Panc1 (cell line): Measurements from ENCODE around the gene PIK3AP1. TPM values are rescaled to one million over a fixed set of nuclear protein-coding genes. Genes with fewer than 3 reads are reported as not detected.

ENCODE experiments used
- ATAC-seq: fragments of 200-7000 bp; cut with Tn5 transposase; 2 replicates; pipeline ENCODE4 v1.9.1; 2020; ENCODE audit warnings: mild to moderate bottlenecking, moderate library complexity
- BruUV-seq: library from RNA; stranded (reverse); fragments of 400-500 nt; replicated peaks from 2 replicates; lab custom pipeline; 2021; lab: Mats Ljungman, UMichigan
- CTCF ChIA-PET: fragments of 300-600 bp; sonication (Branson Sonifier 250); formaldehyde crosslinking; loops from one replicate; lab custom pipeline; 2022; ENCODE audit warnings: antibody characterized with exemption; lab: Charles Lee
- POLR2A ChIA-PET: fragments of 300-600 bp; sonication (Branson Sonifier 250); formaldehyde crosslinking; loops from one replicate; lab custom pipeline; 2022; ENCODE audit warnings: antibody characterized with exemption; lab: Charles Lee
- DNase-seq: peaks from one replicate; pipeline ENCODE4 v3.0.0-alpha.2; 2010; ENCODE audit warnings: low read depth, low spot score
- H3K27ac ChIP-seq: 2 replicates; pipeline ENCODE4 v1.5.1; 2011; ENCODE audit warnings: mild to moderate bottlenecking, low read length, inconsistent platforms
- H3K27me3 ChIP-seq: fragments of 200-500 bp; sonication (Bioruptor generic); 2 replicates; pipeline ENCODE4 v1.6.0; 2014; ENCODE audit warnings: low read length, inconsistent platforms; ENCODE audit not compliant: control insufficient read depth, insufficient read depth
- H3K36me3 ChIP-seq: fragments of 200-500 bp; sonication (Bioruptor generic); 2 replicates; pipeline ENCODE4 v1.5.1; 2014; ENCODE audit warnings: inconsistent platforms, mild to moderate bottlenecking, low read length, moderate library complexity; ENCODE audit not compliant: control insufficient read depth, insufficient read depth
- H3K4me1 ChIP-seq: 2 replicates; pipeline ENCODE4 v1.5.1; 2011; ENCODE audit warnings: inconsistent platforms, mild to moderate bottlenecking, low read length, moderate library complexity; ENCODE audit not compliant: control insufficient read depth, insufficient read depth
- H3K4me3 ChIP-seq, 2 experiments: 2 replicates each; pipeline ENCODE4 v1.5.1; 2011 to 2012; ENCODE audit warnings: low read depth in 2 of 2, low read length in 2 of 2, mild to moderate bottlenecking in 2 of 2, inconsistent platforms in 1 of 2, moderate library complexity in 1 of 2
- H3K9me3 ChIP-seq: fragments of 200-500 bp; sonication (Bioruptor generic); 2 replicates; pipeline ENCODE4 v1.5.1; 2014; ENCODE audit warnings: low read depth, mild to moderate bottlenecking, inconsistent platforms, low read length, moderate library complexity; ENCODE audit not compliant: control insufficient read depth, insufficient read depth
- POLR2AphosphoS5 ChIP-seq: IDR thresholded peaks from 2 replicates; pipeline ENCODE4 v1.6.1; 2012; ENCODE audit warnings: mild to moderate bottlenecking, low read depth, low read length, moderate library complexity
- SIN3A ChIP-seq: IDR thresholded peaks from 2 replicates; pipeline ENCODE4 v1.6.1; 2012; ENCODE audit warnings: low read depth, mild to moderate bottlenecking, low read length, moderate library complexity, borderline replicate concordance; ENCODE audit not compliant: insufficient read depth
- TCF7L2 ChIP-seq: IDR thresholded peaks from 2 replicates; pipeline ENCODE4 v1.6.1; 2011; ENCODE audit warnings: mild to moderate bottlenecking, low read depth, low read length, inconsistent platforms
- in situ Hi-C: cut with HindIII; loops from 2 replicates; pipeline ENCODE4 v1.10.0; 2016; ENCODE audit warnings: low sequenced_read_pairs, low pct_unique_long_range_greater_than_20kb
- intact Hi-C: fragments of 100-400 bp; cut with micrococcal nuclease; formaldehyde crosslinking; loops from one replicate; pipeline ENCODE4 v1.10.0; 2022; ENCODE audit not compliant: unreplicated experiment
- total RNA-seq: library from RNA; stranded (reverse); gene quantifications from one replicate; pipeline ENCODE4 v1.2.1, GENCODE V29; 2021; ENCODE audit not compliant: unreplicated experiment
- TF ChIP-seq, protein P1 (sequence below), 2 experiments: IDR thresholded peaks; 2 replicates each; pipeline ENCODE4 v1.6.1; 2011 to 2012; ENCODE audit warnings: low read depth in 2 of 2, control low read depth in 1 of 2, low read length in 1 of 2, mild to moderate bottlenecking in 1 of 2, moderate library complexity in 1 of 2; ENCODE audit not compliant: insufficient read depth in 1 of 2
- TF ChIP-seq, protein P2 (sequence below): fragments of 450-650 bp; IDR thresholded peaks from 2 replicates; pipeline ENCODE4 v1.5.1; 2017; ENCODE audit warnings: mild to moderate bottlenecking

PIK3AP1 gene
- total RNA-seq, 1 experiment from 2014 or later, result 2.6 TPM

DNA sequence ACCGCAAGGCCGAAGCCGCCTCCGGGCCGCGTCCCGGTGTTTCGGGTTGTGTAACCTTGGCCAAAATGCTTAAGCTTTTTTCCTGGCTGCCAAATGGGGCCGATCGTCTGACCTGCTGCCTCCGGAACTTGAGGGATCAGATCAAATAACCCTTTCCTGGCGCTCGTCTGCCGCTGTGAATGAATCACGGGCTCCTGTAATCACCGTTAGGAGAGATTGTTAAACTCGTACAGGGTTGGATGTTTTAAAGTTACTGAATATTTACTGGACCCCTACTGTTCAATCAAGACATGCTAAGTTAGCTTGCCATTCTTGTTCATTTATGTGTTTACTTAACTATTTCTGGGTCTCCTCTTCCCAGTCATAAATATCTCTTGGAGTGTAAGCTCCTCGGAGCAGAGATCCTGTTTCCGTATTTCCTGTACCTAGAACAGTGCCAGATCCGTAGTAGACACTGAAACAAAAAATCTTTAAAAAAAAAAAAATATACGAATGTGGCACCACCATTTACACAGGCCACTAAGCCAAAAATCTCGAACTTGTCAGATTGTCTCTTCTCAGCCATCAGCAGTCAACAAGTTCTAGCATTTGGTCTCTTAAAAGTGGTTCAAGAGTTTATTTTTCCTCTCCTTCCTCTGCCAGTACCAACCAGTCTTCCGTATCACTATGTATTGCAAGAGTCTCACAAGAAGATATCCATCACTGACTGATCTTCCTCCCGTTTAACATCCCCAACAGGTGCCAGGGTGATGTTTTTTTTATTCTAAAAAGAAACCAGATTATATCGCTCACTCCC, 132.9 kb downstream of the PIK3AP1 start:
- intact Hi-C loops (no loop called here), in situ Hi-C loops (no loop called here)
- peak; percentile 52 for ATAC-seq
- peaks cover 9% of the 10 kb centered on the region for H3K36me3 ChIP-seq
- BruUV-seq, result TSS peak; percentile 95
- no peaks in the 10 kb centered on the region for H3K27me3 ChIP-seq
- no peaks in the 10 kb centered on the region for H3K9me3 ChIP-seq
- H3K27ac ChIP-seq, result peak overlapping the region; percentile 100
- CTCF ChIA-PET, result interaction anchor here (0.6 kb wide), 1 partner anchor 26 kb away, joined by 3 read pairs; no protein-coding TSS in a partner anchor
- TF ChIP-seq, protein P1, sequence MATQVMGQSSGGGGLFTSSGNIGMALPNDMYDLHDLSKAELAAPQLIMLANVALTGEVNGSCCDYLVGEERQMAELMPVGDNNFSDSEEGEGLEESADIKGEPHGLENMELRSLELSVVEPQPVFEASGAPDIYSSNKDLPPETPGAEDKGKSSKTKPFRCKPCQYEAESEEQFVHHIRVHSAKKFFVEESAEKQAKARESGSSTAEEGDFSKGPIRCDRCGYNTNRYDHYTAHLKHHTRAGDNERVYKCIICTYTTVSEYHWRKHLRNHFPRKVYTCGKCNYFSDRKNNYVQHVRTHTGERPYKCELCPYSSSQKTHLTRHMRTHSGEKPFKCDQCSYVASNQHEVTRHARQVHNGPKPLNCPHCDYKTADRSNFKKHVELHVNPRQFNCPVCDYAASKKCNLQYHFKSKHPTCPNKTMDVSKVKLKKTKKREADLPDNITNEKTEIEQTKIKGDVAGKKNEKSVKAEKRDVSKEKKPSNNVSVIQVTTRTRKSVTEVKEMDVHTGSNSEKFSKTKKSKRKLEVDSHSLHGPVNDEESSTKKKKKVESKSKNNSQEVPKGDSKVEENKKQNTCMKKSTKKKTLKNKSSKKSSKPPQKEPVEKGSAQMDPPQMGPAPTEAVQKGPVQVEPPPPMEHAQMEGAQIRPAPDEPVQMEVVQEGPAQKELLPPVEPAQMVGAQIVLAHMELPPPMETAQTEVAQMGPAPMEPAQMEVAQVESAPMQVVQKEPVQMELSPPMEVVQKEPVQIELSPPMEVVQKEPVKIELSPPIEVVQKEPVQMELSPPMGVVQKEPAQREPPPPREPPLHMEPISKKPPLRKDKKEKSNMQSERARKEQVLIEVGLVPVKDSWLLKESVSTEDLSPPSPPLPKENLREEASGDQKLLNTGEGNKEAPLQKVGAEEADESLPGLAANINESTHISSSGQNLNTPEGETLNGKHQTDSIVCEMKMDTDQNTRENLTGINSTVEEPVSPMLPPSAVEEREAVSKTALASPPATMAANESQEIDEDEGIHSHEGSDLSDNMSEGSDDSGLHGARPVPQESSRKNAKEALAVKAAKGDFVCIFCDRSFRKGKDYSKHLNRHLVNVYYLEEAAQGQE (IDR thresholded peaks at IDR 0.05; ENCODE audit: insufficient read depth in 1 of 2, low read depth in 2 of 2, low read length in 1 of 2), result no peak
- TF ChIP-seq POLR2AphosphoS5 (no peak), TCF7L2 (no peak; the same call in 1 of the 2 replicates), SIN3A (no peak)
- TF ChIP-seq, protein P2, sequence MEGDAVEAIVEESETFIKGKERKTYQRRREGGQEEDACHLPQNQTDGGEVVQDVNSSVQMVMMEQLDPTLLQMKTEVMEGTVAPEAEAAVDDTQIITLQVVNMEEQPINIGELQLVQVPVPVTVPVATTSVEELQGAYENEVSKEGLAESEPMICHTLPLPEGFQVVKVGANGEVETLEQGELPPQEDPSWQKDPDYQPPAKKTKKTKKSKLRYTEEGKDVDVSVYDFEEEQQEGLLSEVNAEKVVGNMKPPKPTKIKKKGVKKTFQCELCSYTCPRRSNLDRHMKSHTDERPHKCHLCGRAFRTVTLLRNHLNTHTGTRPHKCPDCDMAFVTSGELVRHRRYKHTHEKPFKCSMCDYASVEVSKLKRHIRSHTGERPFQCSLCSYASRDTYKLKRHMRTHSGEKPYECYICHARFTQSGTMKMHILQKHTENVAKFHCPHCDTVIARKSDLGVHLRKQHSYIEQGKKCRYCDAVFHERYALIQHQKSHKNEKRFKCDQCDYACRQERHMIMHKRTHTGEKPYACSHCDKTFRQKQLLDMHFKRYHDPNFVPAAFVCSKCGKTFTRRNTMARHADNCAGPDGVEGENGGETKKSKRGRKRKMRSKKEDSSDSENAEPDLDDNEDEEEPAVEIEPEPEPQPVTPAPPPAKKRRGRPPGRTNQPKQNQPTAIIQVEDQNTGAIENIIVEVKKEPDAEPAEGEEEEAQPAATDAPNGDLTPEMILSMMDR, result no peak
- H3K4me1 ChIP-seq, result peaks cover 27% of the 10 kb centered on the region
- peak overlapping the region; percentile 88 to 93 for H3K4me3 ChIP-seq
- DNase-seq, result peak; percentile 18
- POLR2A ChIA-PET, result interaction anchor here (0.6 to 0.7 kb wide), 2 partner anchors 8 to 702 kb away, joined by 4 to 5 read pairs; no protein-coding TSS in a partner anchor

- in situ Hi-C loops (no loop called here), intact Hi-C loops (no loop called here)
- ChIA-PET POLR2A (interaction anchor here (0.6 to 0.7 kb wide), 3 partner anchors 9 to 703 kb away, joined by 3 to 5 read pairs (median 4); no protein-coding TSS in a partner anchor), CTCF (interaction anchor here (0.6 kb wide), 1 partner anchor 25 kb away, joined by 3 read pairs; no protein-coding TSS in a partner anchor)
- H3K4me1 ChIP-seq, result peaks cover 34% of the 10 kb centered on the region
- peak; percentile 96 for ATAC-seq
- H3K27ac ChIP-seq, result peak within 1 kb of the TSS; percentile 100
- peaks cover 9% of the 10 kb centered on the region for H3K36me3 ChIP-seq
- H3K27me3 ChIP-seq, result no peaks in the 10 kb centered on the region
- peak within 1 kb of the TSS; percentile 93 to 97 for H3K4me3 ChIP-seq
- TF ChIP-seq, protein P1 (IDR thresholded peaks at IDR 0.05; ENCODE audit: insufficient read depth in 1 of 2, low read depth in 2 of 2, low read length in 1 of 2), result no peak
- TF ChIP-seq TCF7L2, result peak; percentile 41; the same call in 1 of the 2 replicates
- peak; percentile 89; the same call in 1 of the 2 replicates for TF ChIP-seq SIN3A
- TF ChIP-seq POLR2AphosphoS5, result peak; percentile 74
- TF ChIP-seq, protein P2, result peak; percentile 16
- no TSS peak for BruUV-seq
- H3K9me3 ChIP-seq, result no peaks in the 10 kb centered on the region
- DNase-seq, result no peak
Measured at GRCh38 chr10:96586419-96587263, 133.7 kb downstream of the PIK3AP1 start, which contains the start of gene TM9SF3. Gene TM9SF3 (minus strand): TSS chr10:96587012. CDS start chr10:96586835, 177 bp downstream.
